ENCODE measurements around the gene MAEL. TPM values are rescaled to one million over a fixed set of nuclear protein-coding genes. Genes with fewer than 3 reads are reported as not detected.

The MAEL gene
- total RNA-seq, 3 donors from 2014 or later (not counting 1 experiment from before 2014, with no cell fraction given), result 0.19 TPM; not detected in 2

GRCh38 chr1:166969074-166969677, 19.9 kb upstream of the MAEL start:
- H3K36me3 ChIP-seq (ENCODE audit: control insufficient read depth, insufficient read depth, low read length), result no peaks in the 10 kb centered on the region
- 58% methylated on average over 4 of the region's 5 CpGs for WGBS (ENCODE audit: insufficient coverage)
- H3K27me3 Mint-ChIP-seq (ENCODE audit: low read depth in 2 of 2), result peaks cover 12 to 20% of the 10 kb centered on the region in 2 donors
- H3K4me1 ChIP-seq (ENCODE audit: control insufficient read depth, insufficient read depth, low read length), result peaks cover 2% of the 10 kb centered on the region
- peaks cover 2% of the 10 kb centered on the region for H3K27me3 ChIP-seq (ENCODE audit: control insufficient read depth, insufficient read depth, low read length)
- H3K27ac Mint-ChIP-seq, result no peak overlapping the region
- no peaks in the 10 kb centered on the region for H3K36me3 Mint-ChIP-seq
- TF ChIP-seq, protein P1, sequence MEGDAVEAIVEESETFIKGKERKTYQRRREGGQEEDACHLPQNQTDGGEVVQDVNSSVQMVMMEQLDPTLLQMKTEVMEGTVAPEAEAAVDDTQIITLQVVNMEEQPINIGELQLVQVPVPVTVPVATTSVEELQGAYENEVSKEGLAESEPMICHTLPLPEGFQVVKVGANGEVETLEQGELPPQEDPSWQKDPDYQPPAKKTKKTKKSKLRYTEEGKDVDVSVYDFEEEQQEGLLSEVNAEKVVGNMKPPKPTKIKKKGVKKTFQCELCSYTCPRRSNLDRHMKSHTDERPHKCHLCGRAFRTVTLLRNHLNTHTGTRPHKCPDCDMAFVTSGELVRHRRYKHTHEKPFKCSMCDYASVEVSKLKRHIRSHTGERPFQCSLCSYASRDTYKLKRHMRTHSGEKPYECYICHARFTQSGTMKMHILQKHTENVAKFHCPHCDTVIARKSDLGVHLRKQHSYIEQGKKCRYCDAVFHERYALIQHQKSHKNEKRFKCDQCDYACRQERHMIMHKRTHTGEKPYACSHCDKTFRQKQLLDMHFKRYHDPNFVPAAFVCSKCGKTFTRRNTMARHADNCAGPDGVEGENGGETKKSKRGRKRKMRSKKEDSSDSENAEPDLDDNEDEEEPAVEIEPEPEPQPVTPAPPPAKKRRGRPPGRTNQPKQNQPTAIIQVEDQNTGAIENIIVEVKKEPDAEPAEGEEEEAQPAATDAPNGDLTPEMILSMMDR (IDR thresholded peaks at IDR 0.05), result no peak
- DNase-seq (peak in 1 of 2 donors; percentile 31), ATAC-seq (no peak)
- intact Hi-C loops (cut with micrococcal nuclease), result no loop called here
- no peaks in the 10 kb centered on the region for H3K9me3 ChIP-seq (ENCODE audit: control insufficient read depth, insufficient read depth, low read length)
- H3K27ac ChIP-seq (ENCODE audit: low read length), result no peak overlapping the region
- H3K4me3 Mint-ChIP-seq, result no peak overlapping the region
- no peaks in the 10 kb centered on the region for H3K9me3 Mint-ChIP-seq
- H3K4me3 ChIP-seq (ENCODE audit: low read length), result no peak overlapping the region
- H3K4me1 Mint-ChIP-seq, result peaks cover 2 to 3% of the 10 kb centered on the region in 2 donors

- H3K9me3 ChIP-seq (ENCODE audit: control insufficient read depth, insufficient read depth, low read length), result no peaks in the 10 kb centered on the region
- DNase-seq (no peak), ATAC-seq (no peak)
- H3K9me3 Mint-ChIP-seq, result no peaks in the 10 kb centered on the region
- H3K27me3 Mint-ChIP-seq (ENCODE audit: low read depth in 2 of 2), result peaks cover 19 to 20% of the 10 kb centered on the region in 2 donors
- H3K36me3 ChIP-seq (ENCODE audit: control insufficient read depth, insufficient read depth, low read length), result no peaks in the 10 kb centered on the region
- no peak overlapping the region for H3K27ac ChIP-seq (ENCODE audit: low read length)
- WGBS (ENCODE audit: insufficient coverage), result 92% methylated on average over 3 of the region's 3 CpGs
- intact Hi-C loops (cut with micrococcal nuclease), result no loop called here
- no peak overlapping the region for H3K27ac Mint-ChIP-seq
- no peak overlapping the region for H3K4me3 ChIP-seq (ENCODE audit: low read length)
- peaks cover 10% of the 10 kb centered on the region for H3K4me1 ChIP-seq (ENCODE audit: control insufficient read depth, insufficient read depth, low read length)
- H3K4me1 Mint-ChIP-seq, result peaks cover 17 to 19% of the 10 kb centered on the region in 2 donors
- no peaks in the 10 kb centered on the region for H3K36me3 Mint-ChIP-seq
- TF ChIP-seq, protein P1 (IDR thresholded peaks at IDR 0.05), result no peak
- H3K27me3 ChIP-seq (ENCODE audit: control insufficient read depth, insufficient read depth, low read length), result peaks cover 2% of the 10 kb centered on the region
- no peak overlapping the region for H3K4me3 Mint-ChIP-seq
Measured at GRCh38 chr1:166971252-166971651, 17.8 kb upstream of the MAEL start.

DNA sequence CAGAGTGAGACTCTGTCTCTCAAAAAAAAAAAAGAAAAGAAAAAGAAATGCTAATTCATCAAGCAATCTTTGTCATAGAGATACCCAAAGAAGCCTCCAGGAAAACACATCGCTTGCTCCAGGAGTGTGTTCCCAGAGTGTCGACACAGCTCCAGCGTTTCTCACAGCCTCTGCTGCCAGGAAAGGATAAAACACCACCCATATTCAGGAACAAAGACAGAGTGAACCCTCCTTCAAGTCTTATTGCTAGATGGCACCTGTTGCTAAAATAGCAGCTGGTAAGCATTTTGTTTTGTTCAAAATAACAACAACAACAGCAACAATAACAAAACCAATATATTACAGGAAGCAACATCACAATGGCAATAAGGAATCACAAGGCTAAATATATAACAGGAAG, 16.9 kb upstream of the MAEL start:
- H3K27me3 Mint-ChIP-seq (ENCODE audit: low read depth in 2 of 2), result peaks cover 19 to 20% of the 10 kb centered on the region in 2 donors
- Histone ChIP-seq H3K27ac (ENCODE audit: low read length) (no peak overlapping the region), H3K36me3 (ENCODE audit: control insufficient read depth, insufficient read depth, low read length) (no peaks in the 10 kb centered on the region), H3K9me3 (ENCODE audit: control insufficient read depth, insufficient read depth, low read length) (no peaks in the 10 kb centered on the region), H3K4me1 (ENCODE audit: control insufficient read depth, insufficient read depth, low read length) (peaks cover 10% of the 10 kb centered on the region), H3K4me3 (ENCODE audit: low read length) (no peak overlapping the region), H3K27me3 (ENCODE audit: control insufficient read depth, insufficient read depth, low read length) (peaks cover 2% of the 10 kb centered on the region)
- ATAC-seq (no peak), DNase-seq (no peak)
- no peaks in the 10 kb centered on the region for H3K9me3 Mint-ChIP-seq
- intact Hi-C loops (cut with micrococcal nuclease), result no loop called here
- H3K36me3 Mint-ChIP-seq, result no peaks in the 10 kb centered on the region
- peaks cover 19 to 29% of the 10 kb centered on the region in 2 donors for H3K4me1 Mint-ChIP-seq
- 72% methylated on average over 3 of the region's 3 CpGs for WGBS (ENCODE audit: insufficient coverage)
- TF ChIP-seq, protein P1 (IDR thresholded peaks at IDR 0.05), result no peak
- H3K4me3 Mint-ChIP-seq, result peak overlapping the region; percentile 37
- H3K27ac Mint-ChIP-seq, result no peak overlapping the region

DNA sequence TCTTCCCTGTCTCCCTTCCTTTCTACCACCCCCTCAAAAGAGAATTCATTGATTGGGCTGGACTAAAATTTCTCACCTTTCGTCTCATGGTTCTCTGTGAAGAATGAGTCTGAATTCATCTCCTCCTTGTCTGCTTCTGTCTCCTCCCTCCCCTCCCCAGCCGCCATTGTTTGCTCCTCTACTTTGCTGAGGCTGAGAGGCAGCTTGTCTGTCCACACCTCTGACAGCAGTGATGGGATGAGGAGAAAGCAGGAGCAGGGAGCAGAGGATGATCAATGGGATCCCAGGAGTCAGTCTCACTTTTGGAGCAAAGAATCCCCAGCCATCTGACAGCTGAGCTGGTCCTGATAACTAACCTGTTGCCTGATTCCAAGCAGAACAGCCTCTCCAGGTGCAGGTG, 16.3 kb upstream of the MAEL start:
- ATAC-seq (no peak), DNase-seq (no peak)
- no peak overlapping the region for H3K27ac Mint-ChIP-seq
- Histone ChIP-seq H3K27ac (ENCODE audit: low read length) (no peak overlapping the region), H3K27me3 (ENCODE audit: control insufficient read depth, insufficient read depth, low read length) (peaks cover 2% of the 10 kb centered on the region), H3K4me1 (ENCODE audit: control insufficient read depth, insufficient read depth, low read length) (peaks cover 10% of the 10 kb centered on the region), H3K36me3 (ENCODE audit: control insufficient read depth, insufficient read depth, low read length) (no peaks in the 10 kb centered on the region), H3K9me3 (ENCODE audit: control insufficient read depth, insufficient read depth, low read length) (no peaks in the 10 kb centered on the region), H3K4me3 (ENCODE audit: low read length) (no peak overlapping the region)
- peaks cover 19 to 30% of the 10 kb centered on the region in 2 donors for H3K4me1 Mint-ChIP-seq
- WGBS (ENCODE audit: insufficient coverage), result 68% methylated on average over 2 of the region's 2 CpGs
- no peaks in the 10 kb centered on the region for H3K9me3 Mint-ChIP-seq
- peaks cover 18 to 19% of the 10 kb centered on the region in 2 donors for H3K27me3 Mint-ChIP-seq (ENCODE audit: low read depth in 2 of 2)
- H3K36me3 Mint-ChIP-seq, result no peaks in the 10 kb centered on the region
- intact Hi-C loops (cut with micrococcal nuclease), result no loop called here
- H3K4me3 Mint-ChIP-seq, result no peak overlapping the region
- TF ChIP-seq, protein P1 (IDR thresholded peaks at IDR 0.05), result no peak

Data from natural killer cell (primary cell).